Globus pallidus (tissue), 1 donor: ENCODE measurements around the gene PFKFB2.

ENCODE experiments used
- DNase-seq: peaks from one replicate; pipeline ENCODE4 v3.0.0-alpha.2; 2015; ENCODE audit warnings: low spot score

The PFKFB2 gene

DNA sequence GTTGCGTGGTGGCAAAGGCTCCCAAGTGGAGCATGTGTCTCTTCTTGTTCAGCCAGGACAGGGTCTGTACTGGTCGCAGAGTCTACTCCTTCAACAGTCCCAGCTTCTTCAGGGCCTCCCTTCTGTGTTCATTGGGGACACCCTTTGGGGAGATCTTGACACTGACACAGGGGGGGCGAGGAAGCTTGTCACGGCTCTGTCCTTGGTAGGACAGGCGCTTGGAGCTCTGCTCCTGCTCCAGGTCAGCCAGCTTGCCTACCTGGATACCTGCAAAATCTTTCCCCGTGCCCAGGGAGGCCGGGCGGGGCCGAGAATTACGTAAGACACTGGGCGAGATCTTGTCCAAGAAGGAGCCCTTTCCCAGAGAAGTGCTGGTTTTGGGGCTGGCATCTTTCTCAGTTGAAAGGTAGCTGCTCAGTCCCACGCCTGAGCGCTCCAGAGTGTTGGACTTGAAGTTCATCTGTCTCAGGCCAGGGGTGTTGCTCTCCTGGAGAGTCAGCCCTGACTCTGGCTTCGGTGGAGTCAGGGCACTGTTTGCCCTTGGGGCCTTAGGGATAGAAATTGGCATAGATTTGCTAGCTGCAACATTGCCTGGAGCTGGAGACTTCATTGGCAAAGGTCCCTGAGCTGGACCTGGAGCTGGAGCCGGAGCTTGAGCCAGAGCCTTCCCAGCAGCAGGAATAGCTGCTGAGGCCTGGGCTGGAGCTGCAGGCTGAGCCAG lies 31.0 kb upstream of the PFKFB2 start:
- DNase-seq = no peak

GRCh38 chr1:207022996-207023679 lies 29.9 kb upstream of the PFKFB2 start:
- no peak for DNase-seq

DNA sequence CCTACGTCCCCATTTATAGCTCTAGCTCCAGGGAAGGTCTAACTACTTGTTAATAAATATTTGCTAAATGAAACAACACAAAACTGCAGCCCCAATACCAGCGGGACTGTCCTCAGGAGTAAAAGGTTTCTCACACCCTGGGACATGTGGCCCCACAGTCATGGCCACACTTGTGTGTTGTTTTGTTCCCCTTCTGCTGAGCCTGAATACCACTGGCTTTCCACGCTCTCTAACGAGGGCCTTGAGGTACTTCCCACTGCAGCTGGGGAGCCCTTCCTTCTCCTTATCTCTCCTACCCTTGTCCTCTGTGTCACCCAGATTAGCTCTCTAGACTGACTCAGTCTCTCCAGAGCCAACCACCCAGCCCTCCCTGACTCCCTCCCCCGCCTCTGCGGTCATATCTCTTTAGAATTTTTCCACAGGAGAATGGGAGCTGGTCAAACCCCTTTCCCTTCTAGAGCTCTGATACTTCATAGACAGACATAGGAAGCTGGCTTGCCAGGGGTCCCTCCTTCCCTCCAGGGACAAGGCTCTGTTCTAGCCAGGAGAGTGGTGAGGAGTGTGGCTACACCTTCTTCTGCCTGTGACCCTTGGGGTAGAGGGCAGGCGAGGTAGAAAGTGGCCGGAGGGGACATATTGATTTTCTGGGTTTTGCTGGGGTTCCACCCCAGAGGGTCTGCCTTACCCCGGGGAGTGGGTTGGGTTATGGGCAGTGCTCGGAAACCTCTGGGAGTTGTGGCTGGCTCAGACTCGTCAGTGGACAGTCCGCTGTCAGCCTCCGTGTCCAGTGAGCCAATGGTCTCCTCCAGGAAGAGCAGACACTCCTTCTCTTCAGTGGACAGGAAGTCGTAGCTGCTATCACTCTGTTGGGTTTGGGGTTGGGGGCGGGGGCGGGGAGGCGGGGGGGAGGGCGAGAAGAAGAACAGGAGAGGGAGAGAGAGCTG lies 28.6 kb upstream of the PFKFB2 start:
- no peak for DNase-seq

DNA sequence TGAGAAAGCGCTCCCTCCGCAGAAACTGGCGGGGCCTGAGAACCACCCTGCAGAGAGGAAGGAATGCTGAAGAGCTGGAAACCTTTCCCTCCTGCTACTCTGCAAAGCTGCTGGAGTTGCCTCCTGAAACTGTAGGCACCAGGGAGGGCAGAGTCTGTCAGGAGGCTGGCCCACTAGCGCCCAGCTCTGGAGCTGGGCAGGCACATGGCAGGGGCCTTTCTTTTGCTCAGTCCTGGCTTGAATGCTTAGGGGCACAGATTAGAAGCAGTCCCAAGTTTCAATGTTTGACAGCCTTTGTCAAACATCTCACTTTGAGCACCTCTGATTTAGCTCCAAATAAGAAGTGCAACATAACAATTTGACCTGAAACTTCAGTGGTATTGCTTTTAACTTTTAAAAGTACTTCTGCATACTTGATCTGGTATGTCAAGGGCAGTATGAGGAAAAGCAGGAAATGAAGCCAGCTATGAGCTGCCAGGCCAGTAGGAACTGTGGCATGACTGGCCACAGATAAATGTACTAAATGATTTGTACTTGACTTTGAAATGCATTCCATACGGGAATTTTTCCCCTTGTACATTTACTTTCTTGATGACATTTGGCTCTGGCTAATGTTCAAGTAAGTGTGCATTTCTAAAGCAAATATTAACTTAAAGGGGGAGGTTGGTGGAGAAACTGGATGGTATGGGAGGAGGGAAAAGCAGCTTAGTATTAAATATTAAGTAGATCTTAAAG lies 27.8 kb upstream of the PFKFB2 start:
- DNase-seq = no peak

DNA sequence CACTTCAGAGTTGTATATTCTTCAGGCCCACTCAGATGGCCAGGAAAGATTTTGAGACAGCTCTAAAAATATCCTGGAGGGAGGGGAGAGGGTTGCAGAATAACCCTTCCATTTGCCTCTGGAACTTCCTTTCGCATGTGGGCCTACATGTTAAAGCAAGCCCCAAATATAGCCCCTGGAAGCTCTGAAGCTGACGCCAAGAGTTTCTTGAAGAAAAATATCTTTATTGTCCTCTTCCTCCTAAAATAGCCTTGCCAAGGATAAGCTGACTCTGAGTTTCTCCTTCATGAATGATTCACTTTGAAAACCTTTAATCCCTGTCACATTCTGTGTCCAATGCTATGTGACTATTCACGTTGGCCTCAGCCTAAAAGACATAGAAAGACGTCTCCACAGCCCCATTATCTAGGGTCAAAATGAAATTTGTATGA lies 27.0 kb upstream of the PFKFB2 start:
- DNase-seq = no peak

- DNase-seq = no peak
These were observed 25.8 kb upstream of the PFKFB2 start for GRCh38 chr1:207027206-207027777.

GRCh38 chr1:207027921-207028320 lies 25.2 kb upstream of the PFKFB2 start:
- DNase-seq = no peak

DNA sequence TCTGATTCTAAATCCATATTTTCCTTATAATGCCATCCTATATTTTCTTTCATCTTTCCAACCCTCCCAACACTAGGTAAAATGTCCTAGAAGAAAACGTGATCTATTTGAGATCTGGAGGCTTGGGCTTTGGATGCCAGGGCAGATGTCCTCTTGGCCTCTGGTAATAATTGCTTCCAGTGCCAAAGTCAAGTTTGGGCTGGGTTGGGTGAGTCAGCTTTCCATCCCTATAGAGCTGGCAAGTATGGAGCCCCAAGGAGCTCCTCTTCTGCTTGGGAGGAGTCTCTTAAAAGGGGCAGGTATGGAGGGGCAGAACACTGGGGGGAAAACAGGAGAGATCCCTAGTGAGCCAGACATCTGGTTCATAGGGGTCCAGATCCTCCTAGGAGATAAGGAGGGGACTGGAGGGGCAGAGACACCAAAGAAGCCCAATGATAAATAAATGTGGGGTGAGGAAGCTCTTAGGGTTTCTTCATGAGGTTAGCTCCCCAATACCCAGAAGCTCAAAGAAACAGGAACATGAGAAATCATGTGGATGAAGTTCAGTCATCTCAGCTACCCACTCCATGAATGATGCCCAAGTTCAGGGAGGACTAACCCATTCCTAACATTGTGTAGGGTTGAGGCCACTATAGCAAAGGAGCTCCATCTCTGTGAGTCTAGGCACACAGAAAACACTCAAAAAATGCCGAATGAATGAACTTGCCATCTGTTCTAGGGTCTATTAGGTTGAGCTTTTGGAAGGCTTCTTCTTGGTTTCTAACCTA lies 24.0 kb upstream of the PFKFB2 start:
- DNase-seq = no peak

GRCh38 chr1:207029701-207030521 lies 23.2 kb upstream of the PFKFB2 start:
- DNase-seq = no peak

GRCh38 chr1:207030522-207031009 lies 22.5 kb upstream of the PFKFB2 start:
- DNase-seq = no peak

DNA sequence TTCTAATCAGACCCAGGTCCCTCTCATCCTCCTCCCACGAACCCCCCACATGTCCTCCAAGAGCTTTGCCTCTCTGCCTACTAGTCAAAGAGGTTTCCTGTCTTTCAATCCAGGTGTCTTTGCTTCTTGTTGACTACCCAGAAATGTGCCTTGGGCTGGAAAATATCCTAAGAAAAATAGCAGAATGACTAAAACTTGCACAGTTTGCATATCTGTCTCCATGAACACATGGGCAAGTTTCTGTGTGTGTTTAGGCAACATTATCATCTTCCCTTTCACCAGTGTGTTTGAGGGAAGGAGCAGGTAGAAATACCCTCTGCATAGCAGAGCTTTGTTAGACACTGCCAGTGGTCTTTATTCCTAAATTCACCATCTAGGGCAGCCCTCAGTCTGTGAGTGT lies 22.1 kb upstream of the PFKFB2 start:
- DNase-seq = no peak

DNA sequence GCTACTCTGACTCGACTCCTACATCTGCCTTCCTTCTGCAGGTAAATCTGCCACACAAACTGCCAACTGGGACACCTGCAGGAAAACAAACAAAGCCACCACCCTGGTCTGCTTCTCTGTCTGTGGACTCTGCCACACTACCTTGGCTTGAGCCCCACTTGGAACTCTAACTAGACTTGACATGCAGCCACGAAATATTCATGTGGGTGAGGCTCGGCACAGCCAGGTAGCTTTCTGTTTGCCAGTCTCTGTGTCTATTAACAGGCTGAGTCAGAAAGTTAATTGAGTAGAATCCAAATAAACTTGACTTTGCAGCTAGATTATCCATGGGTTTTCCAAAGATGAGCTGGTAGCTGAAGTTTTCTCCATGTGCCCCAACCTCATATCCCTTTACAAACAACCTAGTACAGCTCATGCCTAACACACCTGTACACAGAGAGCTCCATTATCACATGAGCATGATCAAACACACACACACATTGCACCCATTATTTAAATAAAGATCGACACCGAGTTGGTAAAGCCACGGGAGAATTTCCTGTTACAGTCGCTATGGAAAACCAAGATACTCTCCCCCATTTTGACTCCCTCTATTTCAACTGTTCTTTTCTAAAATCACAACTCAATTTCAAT lies 21.3 kb upstream of the PFKFB2 start:
- no peak for DNase-seq

GRCh38 chr1:207032528-207033017 lies 20.5 kb upstream of the PFKFB2 start, which contains the start of gene C1orf116:
C1orf116 (minus strand) TSS chr1:207032756; CDS start chr1:207027598, 5,158 bp downstream.
- DNase-seq = no peak

- DNase-seq = no peak
These were observed 19.8 kb upstream of the PFKFB2 start for GRCh38 chr1:207033302-207033701.

DNA sequence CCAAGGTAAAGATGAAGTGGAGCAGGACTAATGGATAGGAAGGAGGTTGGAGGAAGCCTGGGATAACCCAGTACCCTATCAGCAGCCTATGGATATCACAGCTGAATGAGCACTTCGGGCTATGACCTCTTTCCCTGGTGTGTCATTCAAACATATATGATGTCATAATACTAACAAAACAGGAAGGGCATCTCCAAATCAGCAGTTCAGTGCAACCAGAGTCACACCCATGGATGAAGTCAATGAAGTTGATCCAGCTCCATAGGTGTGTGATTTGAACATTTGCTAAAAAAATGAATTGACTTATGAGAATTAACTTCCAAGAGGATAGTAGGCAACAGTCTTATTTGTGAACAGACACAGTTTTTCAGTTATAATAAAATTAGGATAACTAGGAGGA lies 18.9 kb upstream of the PFKFB2 start:
- DNase-seq = no peak

DNA sequence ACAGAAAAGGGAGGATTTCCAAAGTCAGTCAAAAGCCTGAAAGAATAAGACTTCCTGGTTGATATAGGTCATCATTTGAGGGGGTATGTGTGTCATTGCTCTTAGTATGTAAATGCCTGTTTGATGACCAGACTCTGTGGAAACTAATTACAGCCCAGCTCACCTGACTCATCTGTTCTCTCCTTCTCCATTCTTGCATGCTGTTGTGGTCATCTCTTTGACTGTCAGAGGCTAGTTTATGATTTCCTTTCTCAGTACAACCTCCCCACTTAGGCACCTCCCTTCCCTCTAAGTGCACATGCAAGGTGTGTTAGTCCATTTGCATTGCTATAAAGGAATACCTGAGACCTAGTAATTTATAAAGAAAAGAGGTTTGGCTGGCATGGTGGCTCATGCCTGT lies 18.1 kb upstream of the PFKFB2 start:
- DNase-seq = no peak

- no peak for DNase-seq
These were observed 17.1 kb upstream of the PFKFB2 start for GRCh38 chr1:207035877-207036551.

DNA sequence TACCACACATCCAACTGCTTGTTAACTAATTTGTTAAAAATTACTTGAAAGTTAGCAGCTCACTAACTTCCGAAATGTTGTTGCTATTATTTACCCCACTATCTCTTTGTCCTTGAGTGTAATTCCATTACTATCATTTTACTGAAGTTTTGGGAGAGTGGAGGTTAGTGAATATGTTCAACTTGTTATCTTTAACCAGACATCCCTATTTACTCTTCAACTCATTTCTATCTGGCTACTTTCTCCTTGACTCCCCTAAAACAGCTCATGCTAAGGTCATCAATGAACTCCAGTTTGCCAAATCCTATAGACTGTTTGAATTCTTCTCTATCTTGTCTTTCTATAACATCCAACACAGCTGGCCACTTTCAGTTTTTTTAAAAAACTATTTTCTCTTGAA lies 16.2 kb upstream of the PFKFB2 start:
- no peak for DNase-seq
